Astrocyte (in vitro differentiated cells and primary cell): Measurements from ENCODE around the gene SCYGR1. TPM values are rescaled to one million over a fixed set of nuclear protein-coding genes. Genes with fewer than 3 reads are reported as not detected.

ENCODE experiments used
- DNase-seq: peaks from one replicate; pipeline ENCODE4 v3.0.0-alpha.2; 2010; ENCODE audit warnings: low read depth
- FAIRE-seq: peaks from 2 replicates; lab custom pipeline; 2011; peaks lifted over from hg19 to GRCh38; lab: Jason Lieb, UNC
- H2AFZ ChIP-seq: 2 replicates; pipeline ENCODE4 v1.6.0; 2012; ENCODE audit warnings: low read depth, low read length, inconsistent platforms
- H3K27ac ChIP-seq: 2 replicates; pipeline ENCODE4 v1.5.1; 2011; ENCODE audit warnings: low read depth, low read length, inconsistent platforms
- H3K27me3 ChIP-seq: 2 replicates; pipeline ENCODE4 v1.6.0; 2011; ENCODE audit warnings: low read length, inconsistent platforms; ENCODE audit not compliant: insufficient read depth
- H3K36me3 ChIP-seq: 2 replicates; pipeline ENCODE4 v1.5.1; 2011; ENCODE audit warnings: low read length, inconsistent platforms; ENCODE audit not compliant: insufficient read depth
- H3K4me1 ChIP-seq: 2 replicates; pipeline ENCODE4 v1.5.1; 2011; ENCODE audit warnings: low read length, inconsistent platforms; ENCODE audit not compliant: insufficient read depth
- H3K4me2 ChIP-seq: 2 replicates; pipeline ENCODE4 v1.6.0; 2012; ENCODE audit warnings: low read length, inconsistent platforms
- H3K4me3 ChIP-seq: 2 replicates; pipeline ENCODE4 v1.5.1; 2011; ENCODE audit warnings: low read depth, mild to moderate bottlenecking, low read length, inconsistent platforms; ENCODE audit not compliant: insufficient read depth
- H3K79me2 ChIP-seq: 2 replicates; pipeline ENCODE4 v1.6.0; 2012; ENCODE audit warnings: mild to moderate bottlenecking, low read length, inconsistent platforms; ENCODE audit not compliant: insufficient read depth
- H3K9ac ChIP-seq: 2 replicates; pipeline ENCODE4 v1.6.0; 2012; ENCODE audit warnings: mild to moderate bottlenecking, low read length, inconsistent platforms
- H3K9me3 ChIP-seq: 2 replicates; pipeline ENCODE4 v1.5.1; 2012; ENCODE audit warnings: low read depth, mild to moderate bottlenecking, low read length, inconsistent platforms; ENCODE audit not compliant: insufficient read depth
- H4K20me1 ChIP-seq: 2 replicates; pipeline ENCODE4 v1.6.0; 2012; ENCODE audit warnings: low read length, inconsistent platforms; ENCODE audit not compliant: insufficient read depth
- H3K27ac Mint-ChIP-seq: one replicate; pipeline ENCODE4 v1.8.0; 2021; ENCODE audit warnings: mild to moderate bottlenecking, mixed read lengths; ENCODE audit not compliant: unreplicated experiment
- H3K27me3 Mint-ChIP-seq: one replicate; pipeline ENCODE4 v1.8.0; 2021; ENCODE audit warnings: low read depth, mixed read lengths; ENCODE audit not compliant: unreplicated experiment
- H3K36me3 Mint-ChIP-seq: one replicate; pipeline ENCODE4 v1.8.0; 2021; ENCODE audit warnings: low read depth, mixed read lengths; ENCODE audit not compliant: unreplicated experiment
- H3K4me1 Mint-ChIP-seq: one replicate; pipeline ENCODE4 v1.8.0; 2021; ENCODE audit warnings: low read depth, mixed read lengths; ENCODE audit not compliant: unreplicated experiment
- H3K4me3 Mint-ChIP-seq: one replicate; pipeline ENCODE4 v1.8.0; 2021; ENCODE audit warnings: mild to moderate bottlenecking, moderate library complexity, mixed read lengths; ENCODE audit not compliant: unreplicated experiment
- H3K9me3 Mint-ChIP-seq: one replicate; pipeline ENCODE4 v1.8.0; 2021; ENCODE audit warnings: mild to moderate bottlenecking, mixed read lengths; ENCODE audit not compliant: unreplicated experiment
- EZH2 ChIP-seq: IDR thresholded peaks from 2 replicates; pipeline ENCODE4 v1.6.1; 2012; ENCODE audit warnings: mild to moderate bottlenecking, low read length, inconsistent platforms; ENCODE audit not compliant: insufficient read depth
- total RNA-seq: library from RNA; stranded (reverse); gene quantifications from 2 replicates; pipeline ENCODE4 v1.2.1, GENCODE V29; 2021
- TF ChIP-seq, protein P1 (sequence below): IDR thresholded peaks from 2 replicates; pipeline ENCODE4 v1.5.1; 2011; ENCODE audit warnings: low read depth, mild to moderate bottlenecking, inconsistent platforms, low read length, moderate library complexity; ENCODE audit not compliant: insufficient read depth

SCYGR1 gene
- total RNA-seq, 1 donor from 2014 or later = not detected

DNA sequence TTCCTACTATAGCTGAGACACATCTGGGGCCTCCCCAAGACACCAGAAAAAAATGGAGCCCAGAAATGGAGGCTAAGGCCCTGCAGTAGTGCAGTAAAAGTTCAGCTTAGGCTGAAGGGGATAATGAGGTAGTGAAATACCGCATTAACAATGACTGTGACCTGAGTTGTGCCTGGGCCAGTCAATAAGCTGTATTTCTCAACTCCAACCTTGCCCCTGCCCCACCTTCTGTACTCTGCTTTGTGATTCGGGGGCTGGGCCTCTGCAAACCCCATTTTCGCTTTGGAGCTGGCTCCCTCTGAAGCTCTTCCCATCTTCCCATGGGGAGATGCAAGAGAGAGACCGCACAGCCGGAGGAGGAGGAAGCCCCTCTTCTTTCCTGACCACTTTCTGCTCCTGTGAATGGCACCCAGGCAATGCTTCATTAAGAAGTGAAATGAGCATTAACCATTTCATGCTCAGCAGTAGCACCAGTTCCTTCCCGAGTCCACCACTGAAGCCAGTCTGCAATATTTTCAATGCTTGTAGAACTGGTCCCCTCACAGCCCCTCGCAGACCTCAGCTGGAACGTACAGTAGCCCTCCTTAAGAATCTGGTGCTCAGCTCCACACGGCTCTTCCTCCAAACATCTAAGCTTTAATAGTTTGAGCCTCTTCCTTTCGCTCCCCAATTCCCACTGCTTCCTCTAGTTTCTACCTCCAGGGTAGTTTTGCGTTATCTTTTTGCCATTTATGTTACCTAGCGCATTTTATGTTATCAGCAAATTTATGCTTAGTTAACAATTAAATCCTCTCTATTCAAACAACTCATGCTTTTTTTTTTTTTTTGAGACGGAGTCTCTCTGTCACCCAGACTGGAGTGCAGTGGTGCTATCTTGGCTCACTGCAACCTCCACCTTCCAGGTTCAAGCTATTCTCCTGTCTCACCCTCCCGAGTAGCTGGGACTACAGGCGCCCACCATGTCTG is 32.6 kb upstream of the SCYGR1 start:
- no peaks in the 10 kb centered on the region for H3K9me3 ChIP-seq
- H3K4me1 Mint-ChIP-seq = peaks cover 6% of the 10 kb centered on the region
- no peaks in the 10 kb centered on the region for H3K27me3 ChIP-seq
- TF ChIP-seq, protein P1, sequence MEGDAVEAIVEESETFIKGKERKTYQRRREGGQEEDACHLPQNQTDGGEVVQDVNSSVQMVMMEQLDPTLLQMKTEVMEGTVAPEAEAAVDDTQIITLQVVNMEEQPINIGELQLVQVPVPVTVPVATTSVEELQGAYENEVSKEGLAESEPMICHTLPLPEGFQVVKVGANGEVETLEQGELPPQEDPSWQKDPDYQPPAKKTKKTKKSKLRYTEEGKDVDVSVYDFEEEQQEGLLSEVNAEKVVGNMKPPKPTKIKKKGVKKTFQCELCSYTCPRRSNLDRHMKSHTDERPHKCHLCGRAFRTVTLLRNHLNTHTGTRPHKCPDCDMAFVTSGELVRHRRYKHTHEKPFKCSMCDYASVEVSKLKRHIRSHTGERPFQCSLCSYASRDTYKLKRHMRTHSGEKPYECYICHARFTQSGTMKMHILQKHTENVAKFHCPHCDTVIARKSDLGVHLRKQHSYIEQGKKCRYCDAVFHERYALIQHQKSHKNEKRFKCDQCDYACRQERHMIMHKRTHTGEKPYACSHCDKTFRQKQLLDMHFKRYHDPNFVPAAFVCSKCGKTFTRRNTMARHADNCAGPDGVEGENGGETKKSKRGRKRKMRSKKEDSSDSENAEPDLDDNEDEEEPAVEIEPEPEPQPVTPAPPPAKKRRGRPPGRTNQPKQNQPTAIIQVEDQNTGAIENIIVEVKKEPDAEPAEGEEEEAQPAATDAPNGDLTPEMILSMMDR = no peak
- TF ChIP-seq EZH2 = no peak
- no peak for FAIRE-seq
- no peaks in the 10 kb centered on the region for H3K27me3 Mint-ChIP-seq
- H3K4me3 ChIP-seq = no peak overlapping the region
- no peak overlapping the region for H3K27ac Mint-ChIP-seq
- H3K27ac ChIP-seq = no peak overlapping the region
- no peaks in the 10 kb centered on the region for H3K36me3 ChIP-seq
- no peak overlapping the region for H3K4me3 Mint-ChIP-seq
- H3K9ac ChIP-seq = no peak overlapping the region
- H3K4me2 ChIP-seq = no peak overlapping the region
- no peaks in the 10 kb centered on the region for H3K36me3 Mint-ChIP-seq
- H3K79me2 ChIP-seq = no peaks in the 10 kb centered on the region
- no peaks in the 10 kb centered on the region for H3K9me3 Mint-ChIP-seq
- H3K4me1 ChIP-seq = peaks cover 2% of the 10 kb centered on the region
- H4K20me1 ChIP-seq = no peaks in the 10 kb centered on the region
- H2AFZ ChIP-seq = no peak overlapping the region
- DNase-seq = no peak

GRCh38 chr2:227416701-227417100 is 29.0 kb upstream of the SCYGR1 start:
- no peak overlapping the region for H3K4me2 ChIP-seq

More at GRCh38 chr2:227416701-227417100, 29.0 kb upstream of the SCYGR1 start:
- no peak overlapping the region for H3K9ac ChIP-seq
- Mint-ChIP-seq H3K27ac (peak overlapping the region; percentile 12), H3K27me3 (no peaks in the 10 kb centered on the region), H3K9me3 (no peaks in the 10 kb centered on the region), H3K36me3 (no peaks in the 10 kb centered on the region), H3K4me1 (peaks cover 24% of the 10 kb centered on the region), H3K4me3 (peak overlapping the region; percentile 0)
- H2AFZ ChIP-seq = no peak overlapping the region
- no peaks in the 10 kb centered on the region for H3K9me3 ChIP-seq
- H3K79me2 ChIP-seq = no peaks in the 10 kb centered on the region
- H3K27ac ChIP-seq = no peak overlapping the region
- H4K20me1 ChIP-seq = no peaks in the 10 kb centered on the region
- H3K4me1 ChIP-seq = peaks cover 15% of the 10 kb centered on the region
- no peak for DNase-seq
- FAIRE-seq = no peak
- H3K4me3 ChIP-seq = no peak overlapping the region
- TF ChIP-seq, protein P1 = no peak
- no peak for TF ChIP-seq EZH2
- H3K36me3 ChIP-seq = no peaks in the 10 kb centered on the region
- no peaks in the 10 kb centered on the region for H3K27me3 ChIP-seq
